Keratinocyte (primary cell): Measurements from ENCODE around the gene PAPPA. TPM values are rescaled to one million over a fixed set of nuclear protein-coding genes. Genes with fewer than 3 reads are reported as not detected.
A peak's percentile ranks its signal among the peaks of the same experiment; 100 is the strongest.

Experiments used
- DNase-seq: peaks from one replicate; pipeline ENCODE4 v3.0.0-alpha.2; 2011; ENCODE audit warnings: low read depth, missing footprints, low spot score
- FAIRE-seq: peaks from 2 replicates; lab custom pipeline; 2011; peaks lifted over from hg19 to GRCh38; lab: Jason Lieb, UNC
- H2AFZ ChIP-seq: 2 replicates; pipeline ENCODE4 v1.6.0; 2012; ENCODE audit warnings: low read length, control low read depth, inconsistent platforms; ENCODE audit not compliant: control insufficient read depth
- H3K27ac ChIP-seq: 2 replicates; pipeline ENCODE4 v1.5.1; 2011; ENCODE audit warnings: low read length; ENCODE audit not compliant: control insufficient read depth, insufficient read depth
- H3K27me3 ChIP-seq: 3 replicates; pipeline ENCODE4 v1.6.0; 2011; ENCODE audit warnings: low read length; ENCODE audit not compliant: control insufficient read depth, insufficient read depth; ENCODE audit errors: extremely low read depth
- H3K36me3 ChIP-seq, 2 experiments: 2 replicates in 1 of 2; 3 replicates in 1 of 2; pipeline ENCODE4 v1.5.1; 2011; ENCODE audit warnings: low read length in 2 of 2, mild to moderate bottlenecking in 1 of 2; ENCODE audit not compliant: control insufficient read depth in 2 of 2, insufficient read depth in 2 of 2; ENCODE audit errors: extremely low read depth in 1 of 2
- H3K4me1 ChIP-seq: 3 replicates; pipeline ENCODE4 v1.5.1; 2011; ENCODE audit warnings: low read length; ENCODE audit not compliant: control insufficient read depth, insufficient read depth; ENCODE audit errors: extremely low read depth
- H3K4me2 ChIP-seq: 3 replicates; pipeline ENCODE4 v1.6.0; 2011; ENCODE audit warnings: low read depth, low read length; ENCODE audit not compliant: control insufficient read depth, insufficient read depth; ENCODE audit errors: extremely low read depth
- H3K4me3 ChIP-seq, 3 experiments: fragments of 200-600 bp in 1 of 3; sonication (generic) in 1 of 3; 2 replicates in 2 of 3; 3 replicates in 1 of 3; pipeline ENCODE4 v1.5.1; 2011 to 2016; ENCODE audit warnings: low read length in 3 of 3, mild to moderate bottlenecking in 3 of 3, control low read depth in 2 of 3, inconsistent platforms in 1 of 3, low read depth in 1 of 3, mixed read lengths in 1 of 3, mixed run types in 1 of 3, moderate library complexity in 1 of 3; ENCODE audit not compliant: control insufficient read depth in 2 of 3, insufficient read depth in 2 of 3; ENCODE audit errors: extremely low read depth in 1 of 3
- H3K79me2 ChIP-seq: 2 replicates; pipeline ENCODE4 v1.6.0; 2012; ENCODE audit warnings: low read length; ENCODE audit not compliant: control insufficient read depth, insufficient read depth
- H3K9ac ChIP-seq: 3 replicates; pipeline ENCODE4 v1.6.0; 2011; ENCODE audit warnings: low read length; ENCODE audit not compliant: control insufficient read depth, insufficient read depth; ENCODE audit errors: extremely low read depth
- H3K9me1 ChIP-seq: 3 replicates; pipeline ENCODE4 v1.6.0; 2011; ENCODE audit warnings: low read length; ENCODE audit not compliant: control insufficient read depth, insufficient read depth; ENCODE audit errors: extremely low read depth
- H3K9me3 ChIP-seq: 2 replicates; pipeline ENCODE4 v1.5.1; 2012; ENCODE audit warnings: low read depth, low read length; ENCODE audit not compliant: control insufficient read depth
- H4K20me1 ChIP-seq: 3 replicates; pipeline ENCODE4 v1.6.0; 2011; ENCODE audit warnings: low read length; ENCODE audit not compliant: control insufficient read depth, insufficient read depth; ENCODE audit errors: extremely low read depth
- EZH2 ChIP-seq: IDR thresholded peaks from one replicate; pipeline ENCODE4 v1.6.1; 2012; ENCODE audit warnings: inconsistent platforms, mild to moderate bottlenecking, low read length, moderate library complexity
- dilution Hi-C: fragments of 300-500 bp; cut with MboI; formaldehyde crosslinking; loops from one replicate; pipeline ENCODE4 v1.7.0; 2020; ENCODE audit warnings: low sequenced_read_pairs; ENCODE audit not compliant: extremely low pct_ligation_motif_present
- polyA plus RNA-seq, 5 experiments: library from polyadenylated mRNA; depleted of rRNA in 3 of 5; stranded (reverse) in 3 of 5; stranded (forward) in 1 of 5; unstranded in 1 of 5; fragments of >200 nt; gene quantifications; 1 replicate in 1 of 5; 2 replicates in 3 of 5; 3 replicates in 1 of 5; pipeline versions ENCODE4 v1.2.1 to v1.2.3, GENCODE V29; 2011 to 2012; ENCODE audit warnings: missing spikeins in 2 of 5, low read depth in 1 of 5, low replicate concordance in 1 of 5
- TF ChIP-seq, protein P1 (sequence below), 3 experiments: IDR thresholded peaks in 1 of 3; conservative IDR thresholded peaks in 1 of 3; optimal IDR thresholded peaks in 1 of 3; 2 replicates in 2 of 3; 3 replicates in 1 of 3; pipeline versions ENCODE3 to v1.5.1; 2011; ENCODE audit warnings: low read length in 3 of 3, mild to moderate bottlenecking in 3 of 3, moderate library complexity in 2 of 3, control low read depth in 1 of 3, inconsistent platforms in 1 of 3; ENCODE audit not compliant: insufficient read depth in 2 of 3; ENCODE audit errors: extremely low read depth in 1 of 3

The PAPPA gene
- polyA plus RNA-seq, 1 donor (not counting 4 experiments of a cell fraction or from before 2014, with no cell fraction given) = 0.77 TPM

DNA sequence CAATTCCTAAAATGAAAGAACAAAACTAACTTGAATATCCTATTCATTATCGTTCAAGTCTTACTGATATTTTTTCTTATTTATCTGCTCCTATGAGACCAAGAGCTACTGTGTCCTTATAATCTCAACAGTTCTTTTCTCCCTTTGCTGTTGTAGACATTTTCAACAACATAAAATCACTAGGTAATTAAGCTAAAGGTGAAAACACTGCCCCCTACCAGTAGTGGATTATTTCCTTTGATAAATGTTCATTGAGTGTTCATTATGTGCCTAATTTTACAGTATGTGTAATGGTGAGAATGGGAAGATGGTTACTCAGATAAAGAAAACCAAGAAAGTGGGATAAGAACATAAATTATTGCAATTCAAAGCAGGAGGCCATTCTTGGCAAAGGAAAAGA lies 41.4 kb upstream of the PAPPA start:
- no peak overlapping the region for H3K4me3 ChIP-seq
- no peak overlapping the region for H2AFZ ChIP-seq
- no peaks in the 10 kb centered on the region for H4K20me1 ChIP-seq
- dilution Hi-C loops = no loop called here
- no peaks in the 10 kb centered on the region for H3K27me3 ChIP-seq
- no peak overlapping the region for H3K9ac ChIP-seq
- H3K79me2 ChIP-seq = no peaks in the 10 kb centered on the region
- no peaks in the 10 kb centered on the region for H3K9me1 ChIP-seq
- H3K9me3 ChIP-seq = no peaks in the 10 kb centered on the region
- H3K4me2 ChIP-seq = no peak overlapping the region
- no peak for DNase-seq
- H3K36me3 ChIP-seq = no peaks in the 10 kb centered on the region
- H3K4me1 ChIP-seq = no peaks in the 10 kb centered on the region
- peak; percentile 17 for FAIRE-seq
- no peak overlapping the region for H3K27ac ChIP-seq
- TF ChIP-seq EZH2 = no peak
- TF ChIP-seq, protein P1, sequence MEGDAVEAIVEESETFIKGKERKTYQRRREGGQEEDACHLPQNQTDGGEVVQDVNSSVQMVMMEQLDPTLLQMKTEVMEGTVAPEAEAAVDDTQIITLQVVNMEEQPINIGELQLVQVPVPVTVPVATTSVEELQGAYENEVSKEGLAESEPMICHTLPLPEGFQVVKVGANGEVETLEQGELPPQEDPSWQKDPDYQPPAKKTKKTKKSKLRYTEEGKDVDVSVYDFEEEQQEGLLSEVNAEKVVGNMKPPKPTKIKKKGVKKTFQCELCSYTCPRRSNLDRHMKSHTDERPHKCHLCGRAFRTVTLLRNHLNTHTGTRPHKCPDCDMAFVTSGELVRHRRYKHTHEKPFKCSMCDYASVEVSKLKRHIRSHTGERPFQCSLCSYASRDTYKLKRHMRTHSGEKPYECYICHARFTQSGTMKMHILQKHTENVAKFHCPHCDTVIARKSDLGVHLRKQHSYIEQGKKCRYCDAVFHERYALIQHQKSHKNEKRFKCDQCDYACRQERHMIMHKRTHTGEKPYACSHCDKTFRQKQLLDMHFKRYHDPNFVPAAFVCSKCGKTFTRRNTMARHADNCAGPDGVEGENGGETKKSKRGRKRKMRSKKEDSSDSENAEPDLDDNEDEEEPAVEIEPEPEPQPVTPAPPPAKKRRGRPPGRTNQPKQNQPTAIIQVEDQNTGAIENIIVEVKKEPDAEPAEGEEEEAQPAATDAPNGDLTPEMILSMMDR (optimal IDR thresholded peaks at IDR 0.05 in 1 of 3, IDR thresholded peaks at IDR 0.05 in 1 of 3, conservative IDR thresholded peaks at IDR 0.05 in 1 of 3; ENCODE audit: extremely low read depth in 1 of 3, insufficient read depth in 2 of 3, low read length in 3 of 3) = peak in 2 of 3 experiments; percentile 29 to 42

DNA sequence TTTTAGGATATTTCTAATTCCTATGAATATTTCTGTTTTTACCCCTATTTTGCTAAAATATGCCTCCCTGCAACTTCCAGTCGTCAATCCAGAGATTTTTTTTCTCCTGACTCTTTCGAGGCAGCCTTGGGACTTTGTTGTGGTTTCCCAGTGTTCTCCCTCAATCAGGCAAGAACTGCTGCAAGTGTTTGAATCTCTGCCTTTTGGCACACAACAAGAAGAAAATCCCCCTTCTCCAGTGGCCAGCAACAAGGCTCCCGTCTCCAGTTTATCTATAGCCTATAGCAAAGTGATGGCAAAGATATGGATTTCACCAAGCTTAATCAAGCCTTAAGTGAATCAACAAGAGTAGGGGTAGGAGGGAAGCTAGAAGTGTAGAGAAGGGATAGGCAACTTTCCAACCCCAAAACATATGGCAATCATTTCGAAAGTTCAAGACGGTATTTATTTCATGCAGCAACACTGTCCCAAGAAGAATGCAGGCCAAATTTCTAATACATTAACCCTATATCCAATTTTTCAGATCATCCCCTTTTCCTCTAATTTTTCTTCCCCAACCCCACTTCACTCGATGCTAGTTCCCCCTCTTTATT lies 37.7 kb upstream of the PAPPA start:
- no peak for FAIRE-seq
- no peak overlapping the region for H3K9ac ChIP-seq
- no peaks in the 10 kb centered on the region for H3K27me3 ChIP-seq
- TF ChIP-seq EZH2 = no peak
- TF ChIP-seq, protein P1 (optimal IDR thresholded peaks at IDR 0.05 in 1 of 3, IDR thresholded peaks at IDR 0.05 in 1 of 3, conservative IDR thresholded peaks at IDR 0.05 in 1 of 3; ENCODE audit: extremely low read depth in 1 of 3, insufficient read depth in 2 of 3, low read length in 3 of 3) = no peak
- no peaks in the 10 kb centered on the region for H3K36me3 ChIP-seq
- no peaks in the 10 kb centered on the region for H3K9me3 ChIP-seq
- H3K9me1 ChIP-seq = no peaks in the 10 kb centered on the region
- no peak overlapping the region for H2AFZ ChIP-seq
- H3K4me2 ChIP-seq = no peak overlapping the region
- H3K27ac ChIP-seq = no peak overlapping the region
- H3K4me3 ChIP-seq = no peak overlapping the region
- dilution Hi-C loops = no loop called here
- DNase-seq = no peak
- no peaks in the 10 kb centered on the region for H3K4me1 ChIP-seq
- no peaks in the 10 kb centered on the region for H4K20me1 ChIP-seq
- no peaks in the 10 kb centered on the region for H3K79me2 ChIP-seq
